Transverse colon (tissue), 4 donors: Measurements from ENCODE around the gene SERAC1.

ENCODE experiments used
- CTCF ChIP-seq, 5 experiments: fragments of 200-600 bp in 3 of 5; fragments of 450-650 bp in 2 of 5; sonication (generic) in 3 of 5; IDR thresholded peaks; 1 replicate in 2 of 5; 2 replicates in 3 of 5; pipeline ENCODE4 v1.5.1; 2016 to 2017; ENCODE audit warnings: antibody characterized with exemption in 5 of 5, inconsistent platforms in 3 of 5, mild to moderate bottlenecking in 2 of 5, moderate library complexity in 1 of 5
- EP300 ChIP-seq: sonication (generic); formaldehyde crosslinking; IDR thresholded peaks from one replicate; pipeline ENCODE4 v1.6.1; 2017; ENCODE audit warnings: antibody characterized with exemption, low read depth
- POLR2A ChIP-seq: fragments of 450-650 bp; IDR thresholded peaks from one replicate; pipeline ENCODE4 v1.6.1; 2016; ENCODE audit warnings: antibody characterized with exemption, mild to moderate bottlenecking, moderate library complexity
- POLR2AphosphoS5 ChIP-seq, 3 donors: sonication (generic); formaldehyde crosslinking; IDR thresholded peaks; one replicate each; pipeline ENCODE4 v1.6.1; 2016; ENCODE audit warnings: antibody characterized with exemption in 3 of 3

- TF ChIP-seq CTCF (IDR thresholded peaks at IDR 0.05), result no peak
- TF ChIP-seq POLR2A, result no peak
- no peak for TF ChIP-seq EP300
- no peak for TF ChIP-seq POLR2AphosphoS5 (IDR thresholded peaks at IDR 0.05)
Measured at GRCh38 chr6:158158748-158159147, 9.3 kb downstream of the SERAC1 start.
